ENCODE measurements around the gene LILRB2. TPM values are rescaled to one million over a fixed set of nuclear protein-coding genes. Genes with fewer than 3 reads are reported as not detected.
"Not testable (repeated sequence)": the region's sequence is repeated elsewhere in the genome, so short reads cannot be mapped to it uniquely, and the experiment has no call there.

Gene LILRB2
- polyA plus RNA-seq, 3 donors = 111 to 574 (median 172) TPM

DNA sequence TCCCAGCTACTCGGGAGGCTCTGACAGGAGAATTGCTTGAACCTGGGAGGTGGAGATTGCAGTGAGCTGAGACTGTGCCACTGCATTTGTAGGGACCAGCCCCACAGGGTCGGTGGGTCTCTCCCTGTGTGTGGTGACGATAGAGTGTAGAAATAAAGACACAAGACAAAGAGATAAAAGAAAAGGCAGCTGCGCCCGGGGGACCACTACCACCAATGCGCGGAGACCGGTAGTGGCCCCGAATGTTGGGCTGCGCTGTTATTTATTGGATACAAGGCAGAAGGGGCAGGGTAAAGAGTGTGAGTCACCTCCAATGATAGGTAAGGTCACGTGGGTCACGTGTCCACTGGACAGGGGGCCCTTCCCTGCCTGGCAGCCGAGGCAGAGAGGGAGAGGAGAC lies 41.4 kb upstream of the LILRB2 start:
- WGBS (ENCODE audit: insufficient coverage) = 100% methylated on average over 1 of the region's 13 CpGs
- not testable (repeated sequence) for H3K9me3 ChIP-seq (replicated peaks in 1 of 2; ENCODE audit: control insufficient read depth in 1 of 2, insufficient read depth in 1 of 2, low read length in 2 of 2)

DNA sequence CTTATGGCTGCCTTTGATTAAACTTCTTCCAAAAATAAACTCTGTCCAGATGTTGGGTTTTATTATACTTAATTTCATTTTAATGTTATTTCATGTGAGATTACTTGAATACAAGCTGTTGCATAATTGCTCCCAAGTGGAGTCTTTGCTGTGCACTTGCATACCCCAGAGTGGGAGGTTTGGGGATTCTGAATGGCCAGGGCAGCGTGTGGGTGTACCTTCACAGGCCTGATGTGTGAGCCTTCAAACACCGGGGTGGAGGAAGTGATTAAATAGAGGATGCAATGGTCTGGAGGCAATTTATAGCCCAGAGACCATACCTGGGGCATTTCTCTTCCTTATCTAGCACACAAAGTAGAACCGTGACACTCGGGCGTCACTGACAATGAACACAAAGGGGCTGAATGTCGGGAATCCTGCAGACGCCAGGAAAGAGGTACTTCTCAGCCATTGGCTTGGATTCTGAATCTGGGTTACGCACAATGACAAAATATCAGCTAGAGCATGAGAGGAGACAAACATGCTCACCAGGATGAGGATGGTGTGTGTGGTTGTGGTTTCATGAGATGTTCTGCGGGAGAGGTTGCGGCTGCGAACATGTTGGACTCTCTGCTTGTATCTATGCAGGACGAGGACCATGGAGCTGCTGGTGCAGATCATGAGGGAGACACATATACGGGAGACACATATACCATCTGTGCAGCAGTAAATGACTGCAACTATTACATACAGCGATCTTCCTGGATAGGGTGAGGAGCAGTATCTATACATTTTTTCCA lies 39.2 kb upstream of the LILRB2 start:
- no peak for DNase-seq
- no peak overlapping the region for H3K27ac ChIP-seq (ENCODE audit: low read depth in 1 of 2, low read length in 2 of 2)
- peak overlapping the region; percentile 12 to 80 (median 41) for H3K27ac Mint-ChIP-seq
- no peak overlapping the region for H3K4me2 ChIP-seq (replicated peaks; ENCODE audit: extremely low read depth, low read length, poor library complexity, severe bottlenecking)
- peaks cover 44 to 49% of the 10 kb centered on the region in 2 donors for H3K4me1 ChIP-seq (ENCODE audit: control insufficient read depth in 1 of 2, insufficient read depth in 2 of 2, low read length in 2 of 2)
- H3K4me1 Mint-ChIP-seq = peaks cover 48% of the 10 kb centered on the region
- H3K79me2 ChIP-seq (ENCODE audit: insufficient read depth, low read length) = no peaks in the 10 kb centered on the region
- H3K27me3 Mint-ChIP-seq (ENCODE audit: low read depth in 3 of 3) = peaks cover 3 to 9% (median 4%) of the 10 kb centered on the region in 3 donors
- intact Hi-C loops (cut with micrococcal nuclease) = loop anchor here in 1 of 2 donors (5.0 to 10.0 kb wide), 3 partner anchors 38 to 75 kb away; partner anchors contain the start of gene LILRB2
- TF ChIP-seq, protein P1, sequence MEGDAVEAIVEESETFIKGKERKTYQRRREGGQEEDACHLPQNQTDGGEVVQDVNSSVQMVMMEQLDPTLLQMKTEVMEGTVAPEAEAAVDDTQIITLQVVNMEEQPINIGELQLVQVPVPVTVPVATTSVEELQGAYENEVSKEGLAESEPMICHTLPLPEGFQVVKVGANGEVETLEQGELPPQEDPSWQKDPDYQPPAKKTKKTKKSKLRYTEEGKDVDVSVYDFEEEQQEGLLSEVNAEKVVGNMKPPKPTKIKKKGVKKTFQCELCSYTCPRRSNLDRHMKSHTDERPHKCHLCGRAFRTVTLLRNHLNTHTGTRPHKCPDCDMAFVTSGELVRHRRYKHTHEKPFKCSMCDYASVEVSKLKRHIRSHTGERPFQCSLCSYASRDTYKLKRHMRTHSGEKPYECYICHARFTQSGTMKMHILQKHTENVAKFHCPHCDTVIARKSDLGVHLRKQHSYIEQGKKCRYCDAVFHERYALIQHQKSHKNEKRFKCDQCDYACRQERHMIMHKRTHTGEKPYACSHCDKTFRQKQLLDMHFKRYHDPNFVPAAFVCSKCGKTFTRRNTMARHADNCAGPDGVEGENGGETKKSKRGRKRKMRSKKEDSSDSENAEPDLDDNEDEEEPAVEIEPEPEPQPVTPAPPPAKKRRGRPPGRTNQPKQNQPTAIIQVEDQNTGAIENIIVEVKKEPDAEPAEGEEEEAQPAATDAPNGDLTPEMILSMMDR (IDR thresholded peaks at IDR 0.05) = no peak
- H3K9ac ChIP-seq (ENCODE audit: insufficient read depth, low read length, poor library complexity, severe bottlenecking) = no peak overlapping the region
- H3K27me3 ChIP-seq (ENCODE audit: control insufficient read depth in 2 of 2, insufficient read depth in 2 of 2, low read length in 2 of 2) = no peaks in the 10 kb centered on the region
- no peaks in the 10 kb centered on the region for H4K20me1 ChIP-seq (ENCODE audit: insufficient read depth, low read length)
- no peak overlapping the region for H2AFZ ChIP-seq (ENCODE audit: insufficient read depth, low read depth, low read length, poor library complexity, severe bottlenecking)
- H3K9me3 Mint-ChIP-seq = peaks cover 2 to 12% (median 5%) of the 10 kb centered on the region in 7 donors
- peaks cover 0 to 2% of the 10 kb centered on the region in 2 donors for H3K36me3 Mint-ChIP-seq
- H3K9me3 ChIP-seq (replicated peaks in 1 of 2; ENCODE audit: control insufficient read depth in 1 of 2, insufficient read depth in 1 of 2, low read length in 2 of 2) = no peaks in the 10 kb centered on the region
- H3K36me3 ChIP-seq (replicated peaks in 1 of 2; ENCODE audit: control insufficient read depth in 1 of 2, insufficient read depth in 2 of 2, low read length in 2 of 2) = no peaks in the 10 kb centered on the region
- WGBS (ENCODE audit: insufficient coverage) = 92% methylated on average over 9 of the region's 14 CpGs
- H3K4me3 ChIP-seq (replicated peaks in 1 of 3; ENCODE audit: low read depth in 2 of 3, low read length in 3 of 3) = no peak overlapping the region
- H3K4me3 Mint-ChIP-seq = no peak overlapping the region

More for the DNA sequence above, 41.4 kb upstream of the LILRB2 start:
- peak overlapping the region in 3 of 7 donors; percentile 32 to 69 (median 46) for H3K27ac Mint-ChIP-seq
- H3K27me3 Mint-ChIP-seq (ENCODE audit: low read depth in 3 of 3); H3K4me2 ChIP-seq (replicated peaks; ENCODE audit: extremely low read depth, low read length, poor library complexity, severe bottlenecking); H3K27ac ChIP-seq (ENCODE audit: low read depth in 1 of 2, low read length in 2 of 2); H4K20me1 ChIP-seq (ENCODE audit: insufficient read depth, low read length); H3K4me3 ChIP-seq (replicated peaks in 1 of 3; ENCODE audit: low read depth in 2 of 3, low read length in 3 of 3); H3K36me3 ChIP-seq (replicated peaks in 1 of 2; ENCODE audit: control insufficient read depth in 1 of 2, insufficient read depth in 2 of 2, low read length in 2 of 2); H2AFZ ChIP-seq (ENCODE audit: insufficient read depth, low read depth, low read length, poor library complexity, severe bottlenecking); H3K9ac ChIP-seq (ENCODE audit: insufficient read depth, low read length, poor library complexity, severe bottlenecking); DNase-seq; H3K36me3 Mint-ChIP-seq; H3K4me3 Mint-ChIP-seq; H3K27me3 ChIP-seq (ENCODE audit: control insufficient read depth in 2 of 2, insufficient read depth in 2 of 2, low read length in 2 of 2); H3K79me2 ChIP-seq (ENCODE audit: insufficient read depth, low read length): not testable (repeated sequence)
- TF ChIP-seq, protein P1 (IDR thresholded peaks at IDR 0.05) = peak; percentile 13
- H3K4me1 Mint-ChIP-seq = peaks cover 44% of the 10 kb centered on the region
- H3K4me1 ChIP-seq (ENCODE audit: control insufficient read depth in 1 of 2, insufficient read depth in 2 of 2, low read length in 2 of 2) = peaks cover 38 to 46% of the 10 kb centered on the region in 2 donors
- H3K9me3 Mint-ChIP-seq = peaks cover 2 to 12% (median 5%) of the 10 kb centered on the region in 7 donors
- intact Hi-C loops (cut with micrococcal nuclease) = loop anchor here in 1 of 2 donors (10.0 kb wide), 1 partner anchor 73 kb away; no protein-coding TSS in a partner anchor
